ENCODE measurements around the gene SRSF8. TPM values are rescaled to one million over a fixed set of nuclear protein-coding genes. Genes with fewer than 3 reads are reported as not detected.
"Not testable (repeated sequence)": the region's sequence is repeated elsewhere in the genome, so short reads cannot be mapped to it uniquely, and the experiment has no call there.

Gene SRSF8
- total RNA-seq, 2 donors from 2014 or later: 24.7 to 37.4 TPM

DNA sequence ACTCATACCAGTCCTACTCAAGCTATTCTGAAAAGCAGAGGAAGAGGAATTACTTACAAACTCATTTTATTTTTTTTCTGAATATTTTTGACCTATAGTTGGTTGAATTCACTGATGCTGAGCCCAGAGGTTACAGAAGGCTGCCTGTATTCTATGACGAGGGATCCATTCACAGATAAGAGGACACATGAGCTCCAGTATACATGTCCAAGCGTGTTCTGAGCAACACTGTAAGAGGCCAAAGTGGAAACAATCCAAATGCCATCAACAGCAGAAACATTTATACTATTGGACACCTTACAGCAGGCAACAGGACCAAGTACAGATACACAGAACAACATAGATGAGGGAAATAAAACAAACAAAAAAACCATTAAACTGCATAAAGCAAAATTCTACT, 31.4 kb upstream of the SRSF8 start:
- no peak overlapping the region for H3K27ac ChIP-seq
- no peak overlapping the region for H3K4me3 ChIP-seq
- TF ChIP-seq, protein P1, sequence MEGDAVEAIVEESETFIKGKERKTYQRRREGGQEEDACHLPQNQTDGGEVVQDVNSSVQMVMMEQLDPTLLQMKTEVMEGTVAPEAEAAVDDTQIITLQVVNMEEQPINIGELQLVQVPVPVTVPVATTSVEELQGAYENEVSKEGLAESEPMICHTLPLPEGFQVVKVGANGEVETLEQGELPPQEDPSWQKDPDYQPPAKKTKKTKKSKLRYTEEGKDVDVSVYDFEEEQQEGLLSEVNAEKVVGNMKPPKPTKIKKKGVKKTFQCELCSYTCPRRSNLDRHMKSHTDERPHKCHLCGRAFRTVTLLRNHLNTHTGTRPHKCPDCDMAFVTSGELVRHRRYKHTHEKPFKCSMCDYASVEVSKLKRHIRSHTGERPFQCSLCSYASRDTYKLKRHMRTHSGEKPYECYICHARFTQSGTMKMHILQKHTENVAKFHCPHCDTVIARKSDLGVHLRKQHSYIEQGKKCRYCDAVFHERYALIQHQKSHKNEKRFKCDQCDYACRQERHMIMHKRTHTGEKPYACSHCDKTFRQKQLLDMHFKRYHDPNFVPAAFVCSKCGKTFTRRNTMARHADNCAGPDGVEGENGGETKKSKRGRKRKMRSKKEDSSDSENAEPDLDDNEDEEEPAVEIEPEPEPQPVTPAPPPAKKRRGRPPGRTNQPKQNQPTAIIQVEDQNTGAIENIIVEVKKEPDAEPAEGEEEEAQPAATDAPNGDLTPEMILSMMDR (IDR thresholded peaks at IDR 0.05): no peak
- peaks cover 0 to 6% of the 10 kb centered on the region in 2 donors for H3K9me3 ChIP-seq
- H3K36me3 ChIP-seq: no peaks in the 10 kb centered on the region
- H3K4me1 ChIP-seq: no peaks in the 10 kb centered on the region
- no peak for DNase-seq (ENCODE audit: low spot score)
- no peaks in the 10 kb centered on the region for H3K27me3 ChIP-seq

DNA sequence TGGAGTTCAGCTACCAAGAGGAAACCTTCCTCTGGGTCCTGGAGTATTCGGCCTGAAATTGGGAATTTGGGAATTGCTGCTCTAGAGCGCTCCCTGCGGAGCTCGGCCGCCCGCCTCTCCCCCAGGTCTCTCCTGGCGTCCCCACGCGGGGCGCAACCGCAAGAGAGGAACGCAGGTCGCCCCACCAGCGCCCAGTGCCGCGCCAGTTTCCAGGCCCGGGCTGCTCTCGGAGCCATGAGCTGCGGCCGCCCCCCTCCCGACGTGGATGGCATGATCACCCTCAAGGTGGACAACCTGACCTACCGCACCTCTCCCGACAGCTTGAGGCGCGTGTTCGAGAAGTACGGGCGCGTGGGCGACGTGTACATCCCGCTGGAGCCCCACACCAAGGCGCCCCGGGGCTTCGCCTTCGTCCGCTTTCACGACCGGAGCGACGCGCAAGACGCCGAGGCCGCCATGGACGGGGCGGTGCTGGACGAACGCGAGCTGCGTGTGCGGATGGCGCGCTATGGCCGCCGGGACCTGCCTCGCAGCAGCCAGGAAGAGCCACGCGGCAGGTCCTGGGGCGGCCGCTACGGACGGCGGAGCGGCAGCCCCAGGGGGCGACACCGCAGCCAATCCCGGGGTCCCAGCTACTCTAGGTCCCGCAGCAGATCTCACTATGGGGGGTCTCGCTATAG, 29.2 kb upstream of the SRSF8 start:
- not testable (repeated sequence) for H3K27me3 ChIP-seq; H3K27ac ChIP-seq; H3K9me3 ChIP-seq; H3K4me1 ChIP-seq; H3K36me3 ChIP-seq; DNase-seq (ENCODE audit: low spot score)
- H3K4me3 ChIP-seq: peak overlapping the region; percentile 16 to 39

DNA sequence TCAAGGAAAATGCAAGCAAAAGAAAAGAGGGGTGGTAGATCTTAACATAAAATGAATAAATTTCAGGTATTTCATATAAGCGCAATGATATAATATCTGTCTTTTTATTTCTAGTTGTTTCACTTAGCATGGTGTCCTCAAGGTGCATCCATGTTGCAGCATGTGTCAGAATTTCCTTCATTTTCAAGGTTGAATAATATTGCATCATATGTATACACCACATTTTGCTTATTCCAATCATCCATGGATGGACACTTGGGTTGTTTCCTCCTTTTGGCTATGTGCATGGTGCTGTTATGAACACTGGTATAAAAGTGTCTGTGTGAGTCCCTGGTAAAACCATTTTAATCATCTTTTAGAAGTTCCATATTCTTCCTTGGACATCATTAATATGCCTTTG, 24.5 kb upstream of the SRSF8 start:
- no peaks in the 10 kb centered on the region for H3K36me3 ChIP-seq
- H3K4me1 ChIP-seq: no peaks in the 10 kb centered on the region
- no peaks in the 10 kb centered on the region for H3K27me3 ChIP-seq
- no peak for DNase-seq (ENCODE audit: low spot score)
- no peak overlapping the region for H3K4me3 ChIP-seq
- TF ChIP-seq, protein P1 (IDR thresholded peaks at IDR 0.05): no peak
- peaks cover 0 to 6% of the 10 kb centered on the region in 2 donors for H3K9me3 ChIP-seq
- no peak overlapping the region for H3K27ac ChIP-seq

DNA sequence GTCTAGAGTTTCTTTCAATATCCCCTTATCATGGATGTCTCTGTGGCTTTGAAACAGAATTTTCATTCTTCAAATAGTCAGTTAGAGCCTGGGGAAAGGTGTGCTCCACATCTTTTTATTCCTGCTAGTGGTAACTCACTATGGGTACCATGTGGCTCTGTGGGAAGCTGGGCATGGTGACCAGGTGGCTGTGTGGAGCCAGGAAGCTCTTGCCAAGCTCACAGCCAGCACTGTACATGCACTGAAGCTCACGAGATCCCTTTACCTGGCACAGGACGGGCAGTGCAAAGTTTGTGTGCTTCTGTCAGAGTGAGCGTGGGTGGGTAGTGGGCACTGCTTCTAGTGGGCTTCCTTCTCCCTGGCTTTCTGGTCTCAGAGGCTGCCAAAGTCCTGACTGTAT, 23.8 kb upstream of the SRSF8 start:
- no peaks in the 10 kb centered on the region for H3K4me1 ChIP-seq
- H3K27me3 ChIP-seq: no peaks in the 10 kb centered on the region
- H3K36me3 ChIP-seq: no peaks in the 10 kb centered on the region
- no peak overlapping the region for H3K4me3 ChIP-seq
- peaks cover 0 to 4% of the 10 kb centered on the region in 2 donors for H3K9me3 ChIP-seq
- TF ChIP-seq, protein P1 (IDR thresholded peaks at IDR 0.05): no peak
- H3K27ac ChIP-seq: no peak overlapping the region
- DNase-seq (ENCODE audit: low spot score): no peak

DNA sequence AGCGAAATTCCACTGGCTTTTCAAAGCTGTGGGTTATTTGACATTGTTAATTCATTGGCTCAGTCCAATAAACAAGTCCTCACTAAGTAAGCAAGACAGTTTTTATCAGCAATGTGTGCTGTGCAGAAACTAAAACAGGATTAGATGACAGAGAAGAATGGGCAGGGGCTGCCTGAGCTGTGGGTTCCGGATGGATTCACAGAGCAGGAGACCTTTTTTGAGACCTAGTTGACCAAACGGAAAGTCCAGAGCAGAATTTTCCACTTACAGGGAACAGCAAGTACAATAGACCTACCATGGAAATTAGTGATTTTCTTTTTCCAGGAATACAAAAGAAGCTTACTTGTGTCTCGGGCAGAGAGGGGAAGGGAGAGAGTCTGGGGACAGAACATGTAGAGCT, 22.7 kb upstream of the SRSF8 start:
- H3K27me3 ChIP-seq: no peaks in the 10 kb centered on the region
- TF ChIP-seq, protein P1 (IDR thresholded peaks at IDR 0.05): no peak

DNA sequence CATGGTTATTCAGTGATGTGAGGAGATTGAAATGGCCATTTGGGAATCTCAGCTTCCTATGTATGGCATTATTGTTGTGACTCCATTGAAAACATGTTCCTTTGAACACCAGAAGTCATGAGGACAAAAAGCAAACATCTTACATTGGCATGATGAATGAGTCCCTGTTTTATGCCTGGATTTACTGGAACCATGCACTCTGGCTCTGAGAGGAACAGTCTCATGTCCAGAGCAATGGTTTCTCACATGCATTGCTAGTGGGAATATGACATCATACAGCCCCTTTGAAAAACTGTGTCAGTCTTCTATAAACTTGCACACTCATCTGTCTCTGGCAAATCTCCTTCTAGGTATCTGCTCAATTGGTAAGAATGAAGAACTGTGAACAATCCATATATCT, 20.9 kb upstream of the SRSF8 start:
- TF ChIP-seq, protein P1 (IDR thresholded peaks at IDR 0.05): no peak
- no peaks in the 10 kb centered on the region for H3K27me3 ChIP-seq

More for the DNA sequence above, 22.7 kb upstream of the SRSF8 start:
- Histone ChIP-seq H3K9me3 (no peaks in the 10 kb centered on the region), H3K4me3 (no peak overlapping the region), H3K27ac (no peak overlapping the region), H3K4me1 (no peaks in the 10 kb centered on the region), H3K36me3 (no peaks in the 10 kb centered on the region)
- no peak for DNase-seq (ENCODE audit: low spot score)

DNA sequence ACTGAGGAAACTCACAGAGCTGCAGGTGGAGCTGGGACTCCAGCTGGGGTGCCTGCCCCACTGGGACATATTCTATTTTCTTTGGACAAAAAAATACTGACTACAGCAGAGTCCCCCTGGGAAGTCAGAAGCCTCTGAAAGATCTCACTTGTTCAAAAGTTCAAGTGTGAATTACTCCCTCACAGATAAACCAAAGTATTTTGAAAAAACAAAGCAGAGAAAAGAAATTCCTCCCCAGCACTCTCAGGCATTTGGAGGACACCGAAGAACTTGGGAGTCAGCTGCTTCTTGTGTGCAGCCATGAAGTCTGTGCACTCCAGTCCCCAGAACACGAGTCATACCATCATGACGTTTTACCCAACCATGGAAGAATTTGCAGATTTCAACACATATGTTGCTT, 17.6 kb upstream of the SRSF8 start, which contains the start of gene KDM4F:
Gene KDM4F (plus strand): TSS at position 301 of the 400 bp plus-strand sequence.
- H3K27me3 ChIP-seq; DNase-seq (ENCODE audit: low spot score); H3K4me3 ChIP-seq; H3K4me1 ChIP-seq; H3K9me3 ChIP-seq; H3K27ac ChIP-seq; H3K36me3 ChIP-seq: not testable (repeated sequence)

More for the DNA sequence above, 20.9 kb upstream of the SRSF8 start:
- H3K4me1 ChIP-seq: no peaks in the 10 kb centered on the region
- no peaks in the 10 kb centered on the region for H3K36me3 ChIP-seq
- no peak overlapping the region for H3K27ac ChIP-seq
- no peak for DNase-seq (ENCODE audit: low spot score)
- no peak overlapping the region for H3K4me3 ChIP-seq
- H3K9me3 ChIP-seq: no peaks in the 10 kb centered on the region

All from right atrium auricular region (tissue), 2 donors.